Stimulated activated CD4-positive, alpha-beta T cell treated with anti-CD3 and anti-CD28 coated beads, Interleukin-1b, Interleukin-23, amount 100 ng/mL, for 4 hours (primary cell): Measurements from ENCODE around the gene ANXA4.
"Not testable (repeated sequence)": the region's sequence is repeated elsewhere in the genome, so short reads cannot be mapped to it uniquely, and the experiment has no call there.

Experiments used
- DNase-seq, 2 donors: peaks; one replicate each; pipeline ENCODE4 v3.0.0-alpha.2; 2020; ENCODE audit warnings: low read depth in 2 of 2

ANXA4 gene

DNA sequence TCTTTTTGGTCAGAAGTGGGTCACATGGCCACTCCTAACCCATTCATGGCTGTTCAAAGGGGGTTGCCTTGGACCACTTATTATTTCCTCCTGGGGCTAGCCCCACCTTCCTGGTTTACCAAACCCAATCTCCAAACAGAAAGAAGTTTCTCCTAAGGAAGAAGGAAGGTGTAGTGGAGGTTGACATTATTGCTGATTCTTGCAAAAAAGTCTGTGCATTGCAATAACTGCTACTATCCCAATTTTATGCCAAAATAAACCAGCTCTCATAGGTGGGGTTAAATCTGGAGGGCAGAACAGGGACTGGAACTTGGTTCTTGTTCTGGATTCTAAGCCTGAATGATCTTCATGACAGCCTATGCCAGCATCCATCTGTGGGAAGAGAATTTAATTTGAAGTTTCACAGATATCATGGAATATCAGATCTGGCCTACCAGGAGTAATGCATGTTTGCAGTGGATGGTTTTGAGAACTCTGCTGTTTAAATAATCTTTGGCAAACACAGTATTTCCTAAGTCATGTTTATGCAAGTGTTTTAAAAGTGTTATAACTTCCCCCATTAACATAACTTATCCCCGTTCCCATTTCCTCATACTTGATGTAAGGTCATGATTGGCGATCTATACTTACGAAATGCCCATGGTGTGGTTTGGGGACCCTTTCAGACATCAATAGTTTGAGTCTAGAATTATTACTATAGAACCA is 11.9 kb downstream of the ANXA4 start:
- DNase-seq = no peak

DNA sequence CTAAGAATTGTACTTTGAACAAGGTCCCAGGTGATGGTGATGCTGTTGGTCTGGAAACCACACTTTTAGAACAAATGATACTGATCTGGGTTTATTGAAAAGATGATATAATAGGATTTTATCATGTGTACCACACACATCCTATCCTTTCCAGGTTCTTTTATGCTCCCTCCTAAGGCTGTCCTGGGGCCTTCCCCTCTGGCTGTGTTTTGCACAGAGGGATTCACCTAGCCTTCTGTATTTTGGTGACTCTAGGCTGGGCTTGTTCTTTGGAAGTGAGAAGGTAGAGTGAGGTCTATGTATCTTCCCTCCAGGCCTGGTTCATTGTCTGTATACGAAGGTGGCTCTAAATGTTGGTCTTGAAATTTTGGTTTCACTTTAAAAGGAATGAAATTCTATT is 12.7 kb downstream of the ANXA4 start:
- DNase-seq = no peak

DNA sequence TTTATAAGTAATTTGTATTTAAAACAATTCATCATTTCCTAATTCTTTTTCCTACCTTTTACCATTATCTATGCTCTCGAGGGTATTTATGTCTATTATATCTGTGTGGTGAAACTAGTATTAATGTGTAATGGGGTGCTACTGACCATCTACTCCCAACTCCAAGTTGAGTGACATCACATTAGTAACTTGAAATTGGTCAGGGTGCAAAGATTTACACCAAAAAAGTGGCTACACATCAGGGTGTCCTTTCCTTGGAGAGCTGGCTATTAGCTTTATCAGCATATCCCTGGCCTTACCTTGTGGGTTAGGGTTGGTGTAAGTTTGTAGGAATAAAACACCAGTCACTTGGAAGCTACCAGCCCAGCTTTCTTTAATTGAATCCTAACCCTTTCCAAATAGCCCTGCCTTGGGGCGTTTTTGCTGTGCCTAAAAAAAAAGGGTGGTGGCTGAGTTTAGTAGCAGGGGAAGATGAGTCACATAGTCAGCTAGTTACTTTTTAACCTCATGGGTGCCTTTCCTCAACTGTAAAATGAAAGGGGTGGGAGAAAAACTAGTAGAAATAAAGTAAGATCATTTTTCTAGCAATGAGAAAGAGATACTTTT is 14.0 kb downstream of the ANXA4 start:
- DNase-seq = no peak

DNA sequence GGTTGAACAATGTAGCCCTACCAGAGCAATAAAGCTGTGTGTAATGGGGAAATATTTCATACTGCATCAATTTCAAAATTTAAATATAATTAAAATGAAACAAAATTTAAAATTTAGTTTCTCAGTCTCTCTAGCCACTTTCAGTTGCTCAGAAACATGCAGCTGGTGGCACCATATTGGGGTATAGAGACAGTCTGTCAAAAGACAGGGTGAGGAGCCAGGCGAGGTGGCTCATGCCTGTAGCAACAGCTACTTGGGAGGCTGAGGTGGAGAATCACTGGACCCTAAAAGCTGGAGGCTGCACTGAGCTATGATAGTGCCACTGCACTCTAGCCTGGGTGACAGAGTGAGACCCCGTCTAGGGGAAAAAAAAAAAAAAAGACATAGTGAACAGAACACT is 20.1 kb downstream of the ANXA4 start:
- no peak for DNase-seq

DNA sequence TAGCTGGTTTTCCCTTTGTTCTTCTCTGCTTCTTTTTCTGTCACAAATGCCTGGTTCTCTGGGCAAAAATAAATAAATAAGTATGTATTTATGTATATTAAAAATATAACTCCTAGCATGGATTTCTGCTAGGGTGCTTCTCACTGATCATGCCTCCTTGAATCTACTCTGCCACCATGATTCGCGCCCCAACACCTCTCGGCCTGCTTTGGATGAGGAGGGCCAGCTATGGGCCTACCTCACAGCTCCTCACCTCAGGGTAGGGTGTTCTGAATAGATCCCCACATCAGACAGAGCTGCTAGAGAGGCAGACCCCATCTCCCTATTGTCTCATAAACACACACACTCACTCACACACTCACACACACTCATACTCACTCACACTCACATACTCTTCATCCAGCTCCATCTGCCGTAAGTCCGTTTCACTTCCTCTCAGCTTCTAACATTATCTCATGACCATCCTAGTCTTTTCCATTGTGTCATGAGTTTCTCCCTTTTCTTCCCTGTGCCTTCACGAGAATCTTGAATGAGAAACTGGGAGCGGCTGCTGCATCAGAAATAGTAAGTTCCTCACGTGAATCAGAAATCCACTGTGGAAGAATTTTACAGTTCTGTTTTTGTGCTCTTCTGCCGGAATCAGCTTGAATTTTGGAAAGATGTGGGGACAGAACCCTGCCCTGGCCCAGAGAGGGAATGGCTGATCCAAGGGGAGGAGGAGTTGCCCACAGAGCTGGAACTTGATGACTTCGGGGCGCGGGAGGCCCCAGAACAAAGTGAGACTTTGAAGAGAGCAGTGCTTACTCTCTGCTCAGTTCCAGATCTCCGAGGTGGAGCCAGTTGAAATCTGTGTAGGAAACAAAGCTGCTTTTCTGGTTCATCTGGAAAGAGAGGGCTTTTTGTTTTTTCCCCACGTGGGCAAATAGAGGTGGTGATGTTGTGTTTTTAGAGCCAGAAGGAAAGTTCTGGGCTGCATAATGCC is 20.9 kb downstream of the ANXA4 start:
- no peak for DNase-seq

DNA sequence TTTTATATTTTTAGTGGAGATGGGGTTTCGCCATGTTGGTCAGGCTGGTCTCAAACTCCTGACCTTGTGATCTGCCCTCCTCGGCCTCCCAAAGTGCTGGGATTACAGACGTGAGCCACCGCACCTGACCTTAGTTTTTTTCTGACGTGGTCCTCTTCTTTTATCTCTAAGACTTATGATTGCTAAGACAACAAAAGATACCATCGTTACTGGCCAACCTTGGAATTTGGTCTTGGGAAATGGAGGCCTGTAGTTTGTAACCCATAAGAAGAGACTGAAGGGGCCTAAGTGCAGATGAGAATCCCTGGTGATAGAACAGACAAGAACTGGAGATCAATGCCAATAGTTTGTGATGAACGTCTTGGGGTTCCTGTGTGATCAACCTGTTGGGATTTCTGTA is 21.9 kb downstream of the ANXA4 start:
- DNase-seq = not testable (repeated sequence)

DNA sequence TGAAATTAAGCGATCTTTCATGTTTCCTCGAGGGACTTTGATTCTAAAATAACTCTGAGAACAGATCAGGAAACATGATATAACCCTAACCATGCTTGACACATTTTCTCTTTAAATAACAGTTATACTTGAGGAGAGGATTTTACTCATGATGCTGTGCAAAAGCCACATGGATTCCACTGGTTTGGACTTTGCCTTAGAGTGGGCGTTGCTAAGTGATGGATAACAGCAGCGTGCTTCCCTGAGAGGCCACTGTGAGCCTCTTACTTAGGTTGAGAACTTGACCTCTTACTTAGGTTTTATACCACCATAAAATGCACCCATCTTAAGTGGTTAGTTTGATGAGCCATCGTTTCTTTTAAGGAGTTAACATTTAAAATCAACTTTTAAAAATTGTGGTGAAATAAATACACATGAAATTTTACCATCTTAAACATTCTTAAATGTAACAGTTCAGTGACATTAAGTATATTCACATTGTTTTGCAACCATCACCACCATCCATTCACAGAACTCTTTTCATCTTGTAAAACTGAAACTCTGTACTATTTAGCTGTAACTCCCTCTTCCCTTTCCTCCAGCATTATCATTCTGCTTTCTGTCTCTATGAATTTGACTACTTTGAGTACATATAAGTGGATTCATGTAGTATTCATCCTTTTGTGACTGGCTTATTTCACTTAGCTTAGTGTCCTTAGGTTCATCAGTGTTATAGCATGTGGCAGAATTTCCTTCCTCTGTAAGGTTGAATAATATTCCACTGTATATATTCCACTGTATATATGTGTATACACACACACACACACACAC is 22.6 kb downstream of the ANXA4 start:
- DNase-seq = no peak

DNA sequence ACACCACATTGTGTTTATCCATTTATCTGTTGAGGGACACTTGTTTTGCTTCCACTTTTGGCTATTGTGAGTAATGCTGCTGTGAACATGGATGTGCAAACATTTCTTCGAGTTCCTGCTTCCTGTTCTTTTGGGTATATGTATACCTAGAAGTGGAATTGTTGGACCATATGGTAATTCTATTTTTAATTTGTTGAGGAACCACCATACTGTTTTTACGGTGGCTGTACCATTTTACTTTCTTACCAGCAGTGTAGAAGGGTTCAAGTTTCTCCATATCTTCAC is 23.1 kb downstream of the ANXA4 start:
- no peak for DNase-seq

DNA sequence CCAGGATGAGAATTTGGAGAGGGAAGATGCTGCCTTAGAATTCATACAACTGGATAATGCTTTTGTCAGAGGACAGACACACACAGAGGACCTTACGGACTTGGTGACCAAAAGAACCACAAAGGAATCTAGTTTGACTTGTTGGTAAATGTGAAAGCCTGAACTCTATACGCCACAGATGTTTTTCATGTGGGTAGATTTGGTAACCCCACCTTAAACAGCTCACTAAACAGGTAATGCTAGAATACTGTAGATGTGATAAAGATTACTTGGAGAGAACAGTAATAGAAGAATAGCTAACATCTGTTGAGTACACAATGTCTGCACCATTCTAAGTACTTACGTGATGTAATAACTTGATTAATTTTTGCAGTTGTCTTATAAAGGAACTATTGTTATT is 24.1 kb downstream of the ANXA4 start:
- DNase-seq = no peak

DNA sequence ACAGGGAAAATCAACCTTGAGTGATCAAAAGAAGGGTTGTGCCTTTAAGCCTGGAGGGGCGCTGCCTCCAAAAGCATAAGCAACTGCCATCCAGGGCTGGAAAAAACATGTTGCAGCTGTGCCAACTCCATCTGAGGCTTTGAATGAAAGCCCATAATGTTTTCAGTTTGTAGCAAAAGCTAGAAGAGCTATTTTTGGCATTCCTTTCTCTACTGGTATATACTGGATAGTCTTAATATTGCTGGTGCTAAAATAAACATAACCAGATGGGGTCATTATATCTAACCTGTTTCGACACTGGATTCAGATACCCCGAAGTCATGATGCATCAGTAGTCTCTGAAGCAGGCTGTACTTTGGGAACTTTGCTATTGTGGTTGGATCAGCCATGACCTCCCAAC is 25.1 kb downstream of the ANXA4 start:
- DNase-seq = no peak

DNA sequence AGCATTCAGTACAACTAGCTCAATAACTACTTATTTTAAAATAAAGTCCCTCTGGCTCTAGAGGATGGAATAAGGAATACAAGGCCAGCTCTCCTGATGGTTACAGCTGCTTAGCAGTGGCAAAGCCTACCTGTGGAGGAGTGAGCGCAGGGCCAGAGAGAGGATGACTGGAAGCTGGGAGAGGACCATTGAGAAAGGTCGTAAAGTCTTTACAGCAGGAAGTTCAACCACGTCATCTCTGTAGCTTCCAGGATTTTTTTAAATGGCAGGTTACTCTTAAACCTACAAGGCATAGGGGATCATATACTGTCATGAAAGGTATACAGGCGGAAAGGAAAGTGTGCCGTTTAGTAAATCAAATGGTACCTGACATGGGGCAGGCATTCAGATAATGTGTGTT is 26.3 kb downstream of the ANXA4 start:
- no peak for DNase-seq

DNA sequence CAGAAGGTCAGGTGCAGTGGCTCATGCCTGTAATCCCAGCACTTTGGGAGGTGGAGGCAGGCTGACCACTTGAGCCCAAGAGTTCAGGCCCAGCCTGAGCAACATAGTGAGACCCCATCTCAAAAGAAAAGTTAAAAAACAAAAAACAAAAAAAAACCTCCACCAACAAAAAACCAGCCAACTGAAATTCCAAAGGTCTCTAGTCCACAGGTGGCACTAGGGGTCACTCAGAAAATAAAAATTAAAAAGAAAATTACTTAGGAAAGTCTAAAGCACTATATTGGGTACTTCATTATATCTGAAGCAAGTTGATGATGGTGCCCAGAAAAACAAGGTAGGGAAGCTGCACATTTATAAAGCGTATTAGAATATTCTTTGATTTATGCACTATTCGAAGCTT is 26.9 kb downstream of the ANXA4 start:
- DNase-seq = no peak

DNA sequence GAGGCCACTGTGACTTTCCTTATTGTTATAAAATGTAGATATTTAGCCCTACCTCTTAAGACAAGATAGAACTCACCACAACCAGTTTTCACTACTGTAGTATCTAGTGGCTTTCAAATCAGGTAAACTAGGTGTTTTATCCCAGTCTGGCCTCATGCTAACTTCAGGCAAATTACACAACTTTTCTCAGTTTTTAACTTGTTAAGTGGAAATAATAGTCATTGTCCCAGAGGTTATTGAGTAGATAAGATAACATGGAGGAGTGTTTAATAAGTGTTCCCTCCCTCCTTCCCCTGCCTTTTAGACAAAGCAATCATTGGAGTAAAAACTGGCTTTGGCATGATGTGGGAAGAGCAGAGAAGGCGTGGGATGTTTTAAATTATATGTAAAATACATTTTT is 27.3 kb downstream of the ANXA4 start:
- no peak for DNase-seq

DNA sequence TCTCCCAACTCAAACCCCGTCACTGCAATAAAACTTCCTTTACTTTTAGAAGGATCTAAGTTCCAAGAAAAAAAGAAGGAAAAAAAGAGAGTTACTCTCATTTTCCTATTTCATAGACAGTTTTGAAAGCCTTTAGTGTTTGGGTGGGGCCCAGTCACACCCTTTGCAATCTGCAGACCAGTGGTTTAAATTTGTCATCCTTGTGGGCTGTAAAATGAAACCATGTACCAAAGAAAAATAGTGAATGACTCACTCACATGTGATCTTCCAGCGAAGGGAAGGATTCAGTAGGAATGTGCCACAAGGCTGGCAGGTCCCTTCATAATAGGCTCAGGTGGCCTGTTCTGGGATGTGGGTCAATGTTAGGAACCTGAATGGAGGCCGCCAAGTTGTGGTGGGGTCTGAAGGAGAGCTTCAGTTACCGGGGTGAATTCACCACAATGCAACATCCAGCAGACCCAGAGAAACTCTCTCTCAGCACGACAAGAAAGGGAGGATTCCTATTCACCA is 28.3 kb downstream of the ANXA4 start:
- DNase-seq = no peak

DNA sequence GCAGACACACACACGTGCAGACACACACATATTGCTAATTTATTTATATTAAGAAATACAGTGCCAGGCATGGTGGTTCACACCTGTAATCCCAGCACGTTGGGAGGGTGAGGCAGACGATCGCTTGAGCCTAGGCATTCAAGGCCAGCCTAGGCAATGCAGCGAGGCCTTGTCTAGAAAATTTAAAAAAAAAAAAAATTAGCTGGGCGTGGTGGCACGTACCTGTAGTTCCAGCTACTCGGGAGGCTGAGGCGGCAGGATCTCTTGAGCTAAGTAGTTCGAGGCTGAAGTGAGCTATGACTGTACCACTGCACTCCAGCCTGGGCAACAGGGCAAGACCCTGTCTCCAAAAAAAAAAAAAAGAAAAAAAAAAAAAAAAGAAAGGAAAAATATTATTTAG is 28.8 kb downstream of the ANXA4 start:
- DNase-seq = no peak

DNA sequence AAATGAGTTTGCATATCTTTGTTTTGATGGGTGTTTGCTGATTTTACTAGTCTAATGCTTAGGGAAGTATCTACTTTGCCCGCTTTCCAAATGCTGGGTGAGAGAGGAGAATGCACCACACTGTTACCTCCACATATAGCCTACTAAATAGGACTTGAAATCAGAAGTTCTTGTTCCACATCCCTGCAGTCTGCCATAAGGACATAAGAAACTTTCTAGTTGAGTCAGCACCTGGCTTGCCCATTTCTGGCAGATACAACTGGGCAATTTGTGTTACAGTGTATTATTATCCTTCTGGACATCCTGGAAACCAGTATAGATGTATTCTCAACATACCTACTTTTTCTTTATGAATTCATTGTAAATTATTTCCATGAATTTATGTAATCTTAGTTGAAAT is 29.5 kb downstream of the ANXA4 start:
- DNase-seq = no peak

DNA sequence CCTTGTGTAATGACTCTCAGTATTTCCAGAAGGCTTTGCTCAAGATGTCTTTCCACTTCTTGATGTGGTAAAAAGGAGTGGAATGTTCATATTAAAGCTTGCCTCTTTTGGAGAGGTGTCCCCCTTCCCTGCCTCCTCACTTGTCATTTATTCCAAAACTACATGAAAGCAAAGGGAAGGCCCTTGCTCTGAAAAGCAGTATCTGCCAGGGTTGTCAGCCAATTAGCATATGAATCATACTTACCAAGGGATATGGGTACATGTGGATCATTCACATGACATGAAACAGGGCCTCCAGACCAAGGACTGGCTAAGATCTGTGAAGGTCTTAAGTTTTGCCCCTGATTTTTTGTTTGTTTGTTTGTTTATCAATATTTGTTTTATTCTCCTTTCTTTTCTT is 31.3 kb downstream of the ANXA4 start:
- DNase-seq = no peak

DNA sequence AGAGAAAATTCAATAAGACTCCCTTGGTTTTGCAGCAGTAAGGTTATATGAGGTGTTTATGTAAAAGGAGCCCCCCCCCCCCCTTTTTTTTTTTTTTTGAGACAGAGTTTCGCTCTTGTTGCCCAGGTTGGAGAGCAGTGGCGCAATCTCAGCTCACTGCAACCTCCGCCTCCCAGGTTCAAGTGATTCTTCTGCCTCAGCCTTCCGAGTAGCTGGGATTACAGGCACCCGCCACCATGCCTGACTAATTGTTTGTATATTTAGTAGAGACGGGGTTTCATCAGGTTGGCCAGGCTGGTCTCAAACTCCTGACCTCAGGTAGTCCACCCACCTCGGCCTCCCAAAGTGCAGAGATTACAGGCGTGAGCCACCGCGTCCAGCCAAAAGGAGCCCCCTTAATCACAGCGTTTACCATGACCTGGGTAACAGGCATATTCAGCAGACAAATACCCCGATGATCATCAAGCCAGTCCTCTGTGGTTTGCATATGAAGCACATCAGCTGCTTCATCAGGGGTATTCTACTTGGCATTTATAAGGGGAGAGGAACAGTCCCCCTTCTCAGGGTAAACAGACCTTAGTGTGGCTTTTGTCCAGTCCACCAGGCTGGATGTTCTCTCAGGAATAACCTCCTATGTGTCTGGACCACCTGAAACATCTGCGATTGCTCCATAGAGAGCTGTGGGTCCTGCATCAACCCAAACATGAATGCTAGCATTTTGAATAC is 32.5 kb downstream of the ANXA4 start:
- not testable (repeated sequence) for DNase-seq

DNA sequence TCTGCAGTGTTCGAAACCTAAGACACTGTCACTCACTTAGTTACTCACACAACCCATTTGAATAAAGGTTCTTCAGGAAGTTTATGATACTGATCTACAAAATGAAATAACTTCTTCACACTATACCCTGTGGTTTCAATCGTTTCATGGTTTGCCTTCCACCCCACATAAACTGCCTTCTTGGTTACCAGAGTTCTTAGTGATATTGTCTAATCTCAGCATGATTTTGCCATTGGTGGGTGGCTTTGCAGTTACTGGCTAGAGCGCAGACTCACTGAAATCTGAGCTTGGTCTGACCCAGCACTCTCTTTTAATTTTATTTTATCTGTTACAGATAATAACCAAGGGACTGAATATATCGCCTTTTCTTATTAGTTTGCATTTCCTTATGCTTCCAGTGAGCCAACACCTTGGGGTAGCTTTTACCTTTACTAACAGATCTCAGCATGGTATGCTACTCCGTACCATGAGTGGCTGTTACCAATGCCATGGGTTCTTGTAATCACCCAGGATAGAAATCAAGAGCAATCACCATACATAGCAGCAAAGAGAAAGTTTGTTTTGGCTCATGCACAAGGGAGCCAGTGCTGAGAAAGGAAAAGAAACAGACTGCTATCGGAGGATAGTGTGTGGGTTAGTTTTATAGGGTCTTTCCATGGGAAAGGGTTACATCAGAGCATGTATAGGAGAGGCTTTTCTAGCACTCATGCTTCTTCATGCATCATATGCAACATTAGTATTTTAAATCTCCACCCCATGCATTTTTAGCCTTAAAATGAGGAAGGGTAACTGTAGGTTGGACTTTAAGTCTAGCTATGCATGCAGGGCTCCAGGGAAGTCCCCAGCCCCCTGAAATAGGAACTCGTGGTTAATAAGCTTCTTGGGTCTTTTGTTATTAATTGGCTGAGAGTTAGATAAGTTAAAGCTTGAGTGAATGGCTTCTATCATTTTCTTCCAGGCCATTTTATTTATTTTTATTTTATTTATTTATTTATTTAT is 33.3 kb downstream of the ANXA4 start:
- no peak for DNase-seq
